HEK293 (cell line): ENCODE measurements around the gene ERRFI1.
"Not testable (repeated sequence)": the region's sequence is repeated elsewhere in the genome, so short reads cannot be mapped to it uniquely, and the experiment has no call there.

ENCODE experiments used
- ATF2 ChIP-seq: fragments of 450-650 bp; formaldehyde crosslinking; IDR thresholded peaks from 2 replicates; pipeline ENCODE4 v1.5.1; 2016; ENCODE audit warnings: missing biosample characterization, missing genetic modification characterization, low read depth
- SALL2 ChIP-seq: fragments of 450-650 bp; formaldehyde crosslinking; IDR thresholded peaks from 2 replicates; pipeline ENCODE4 v1.5.0; 2017; ENCODE audit warnings: missing biosample characterization, mild to moderate bottlenecking, missing genetic modification characterization, borderline replicate concordance
- ZNF274 ChIP-seq, 2 experiments: fragments of 200-500 bp in 1 of 2; fragments of 450-650 bp in 1 of 2; sonication (Bioruptor generic) in 1 of 2; formaldehyde crosslinking in 1 of 2; IDR thresholded peaks; 2 replicates each; pipeline versions ENCODE4 v1.5.1 to v1.6.1; 2014 to 2016; ENCODE audit warnings: borderline replicate concordance in 1 of 2, inconsistent platforms in 1 of 2, low read length in 1 of 2, missing biosample characterization in 1 of 2, missing genetic modification characterization in 1 of 2
- ZNF488 ChIP-seq: fragments of 450-650 bp; formaldehyde crosslinking; IDR thresholded peaks from 2 replicates; pipeline ENCODE4 v1.5.1; 2016; ENCODE audit warnings: missing biosample characterization, missing genetic modification characterization
- ZNF561 ChIP-seq: fragments of 450-650 bp; IDR thresholded peaks from 2 replicates; pipeline ENCODE4 v1.5.1; 2018; ENCODE audit warnings: missing biosample characterization, missing genetic modification characterization, borderline replicate concordance
- ZNF776 ChIP-seq: fragments of 450-650 bp; formaldehyde crosslinking; IDR thresholded peaks from 2 replicates; pipeline ENCODE4 v1.5.0; 2017; ENCODE audit warnings: missing biosample characterization, missing genetic modification characterization, borderline replicate concordance

DNA sequence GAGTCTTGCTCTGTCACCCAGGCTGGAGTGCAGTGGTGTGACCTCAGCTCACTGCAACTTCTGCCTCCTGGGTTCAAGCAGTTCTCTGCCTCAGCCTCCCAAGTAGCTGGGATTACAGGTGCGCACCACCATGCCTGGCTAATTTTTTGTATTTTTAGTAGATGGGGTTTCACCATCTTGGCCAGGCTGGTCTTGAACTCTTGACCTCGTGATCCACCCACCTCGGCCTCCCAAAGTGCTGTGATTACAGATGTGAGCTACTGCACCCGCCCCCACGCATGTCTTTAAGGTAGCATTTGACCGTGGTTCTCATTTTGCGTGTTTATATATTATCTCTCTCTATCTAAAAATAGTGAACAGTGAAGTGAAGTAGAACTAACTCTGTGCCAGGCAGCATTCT is 62.3 kb downstream of the ERRFI1 start:
- not testable (repeated sequence) for TF ChIP-seq ZNF488 (tag by site-specific recombination); ATF2 (tag by site-specific recombination); ZNF776 (tag by site-specific recombination); ZNF561 (tag by site-specific recombination); SALL2 (tag by site-specific recombination); ZNF274 (IDR thresholded peaks at IDR 0.05; ENCODE audit: low read length); ZNF274 (tag by site-specific recombination; IDR thresholded peaks at IDR 0.05; ENCODE audit: borderline replicate concordance)
